Bronchial epithelial cell (primary cell): ENCODE data around the gene DHCR7. TPM values are rescaled to one million over a fixed set of nuclear protein-coding genes. Genes with fewer than 3 reads are reported as not detected.

Source experiments
- DNase-seq: peaks from one replicate; pipeline ENCODE4 v3.0.0-alpha.2; 2010; ENCODE audit warnings: low read depth
- FAIRE-seq: peaks from 2 replicates; lab custom pipeline; 2011; peaks lifted over from hg19 to GRCh38; lab: Jason Lieb, UNC
- H3K27me3 ChIP-seq: 2 replicates; pipeline ENCODE4 v1.5.1; 2011; ENCODE audit warnings: low read length; ENCODE audit not compliant: control insufficient read depth, insufficient read depth
- H3K36me3 ChIP-seq: 2 replicates; pipeline ENCODE4 v1.5.1; 2011; ENCODE audit warnings: low read length; ENCODE audit not compliant: control insufficient read depth, insufficient read depth
- H3K4me3 ChIP-seq: 2 replicates; pipeline ENCODE4 v1.5.1; 2011; ENCODE audit warnings: mild to moderate bottlenecking, low read depth, low read length, control low read depth
- CTCF ChIP-seq: IDR thresholded peaks from 2 replicates; pipeline ENCODE4 v1.5.1; 2011; ENCODE audit warnings: mild to moderate bottlenecking, moderate library complexity, low read length, control low read depth, inconsistent platforms; ENCODE audit not compliant: insufficient read depth, severe bottlenecking
- total RNA-seq: library from RNA; depleted of rRNA; stranded (reverse); fragments of >200 nt; gene quantifications from 2 replicates; pipeline ENCODE4 v1.2.1, GENCODE V29; 2014

DHCR7 gene
- total RNA-seq, 1 donor from 2014 or later, result 60.3 TPM

- Histone ChIP-seq H3K36me3 (peaks cover 47% of the 10 kb centered on the region), H3K27me3 (no peaks in the 10 kb centered on the region), H3K4me3 (no peak overlapping the region)
- TF ChIP-seq CTCF, result no peak
- DNase-seq (no peak), FAIRE-seq (no peak)
Measured at GRCh38 chr11:71437399-71437798, 10.8 kb downstream of the DHCR7 start.

- Histone ChIP-seq H3K36me3 (peaks cover 44% of the 10 kb centered on the region), H3K27me3 (no peaks in the 10 kb centered on the region), H3K4me3 (no peak overlapping the region)
- DNase-seq (no peak), FAIRE-seq (no peak)
- TF ChIP-seq CTCF, result no peak
Measured at GRCh38 chr11:71436861-71437260, 11.3 kb downstream of the DHCR7 start.

- H3K27me3 ChIP-seq, result no peaks in the 10 kb centered on the region
- no peak for TF ChIP-seq CTCF
- FAIRE-seq, result no peak
- H3K4me3 ChIP-seq, result no peak overlapping the region
- DNase-seq, result no peak
- peaks cover 33% of the 10 kb centered on the region for H3K36me3 ChIP-seq
Measured at GRCh38 chr11:71435278-71435951, 12.8 kb downstream of the DHCR7 start.

GRCh38 chr11:71434576-71435130 lies 13.5 kb downstream of the DHCR7 start:
- Histone ChIP-seq H3K27me3 (no peaks in the 10 kb centered on the region), H3K36me3 (peaks cover 31% of the 10 kb centered on the region), H3K4me3 (no peak overlapping the region)
- no peak for TF ChIP-seq CTCF
- FAIRE-seq (no peak), DNase-seq (no peak)

- Histone ChIP-seq H3K27me3 (no peaks in the 10 kb centered on the region), H3K4me3 (no peak overlapping the region), H3K36me3 (peaks cover 26% of the 10 kb centered on the region)
- no peak for DNase-seq
- TF ChIP-seq CTCF, result no peak
- FAIRE-seq, result peak; percentile 7
Measured at GRCh38 chr11:71433648-71434450, 14.3 kb downstream of the DHCR7 start.
